GM12873 (cell line): ENCODE results near the gene LPCAT4.

Experiments used
- CTCF ChIP-seq: IDR thresholded peaks from 2 replicates; pipeline ENCODE4 v1.5.1; 2012; ENCODE audit warnings: low read depth, mild to moderate bottlenecking, moderate library complexity, low read length, control low read depth; ENCODE audit not compliant: insufficient read depth; ENCODE audit errors: missing control alignments

Gene LPCAT4

GRCh38 chr15:34311563-34311962 is 55.4 kb downstream of the LPCAT4 start:
- TF ChIP-seq CTCF = no peak
